Mesendoderm (in vitro differentiated cells): ENCODE data around the gene KIAA1328.

Source experiments
- DNase-seq: peaks from one replicate; pipeline ENCODE4 v3.0.0; 2013
- H2AK5ac ChIP-seq: 2 replicates; pipeline ENCODE4 v1.6.1; 2013; ENCODE audit warnings: low read length, inconsistent platforms
- H2BK120ac ChIP-seq: 2 replicates; pipeline ENCODE4 v1.6.1; 2013; ENCODE audit warnings: low read depth, mild to moderate bottlenecking, low read length, moderate library complexity, mixed read lengths
- H2BK15ac ChIP-seq: replicated peaks from 2 replicates; pipeline ENCODE4 v1.6.1; 2013; ENCODE audit warnings: low read depth, mild to moderate bottlenecking, moderate library complexity
- H2BK5ac ChIP-seq: 2 replicates; pipeline ENCODE4 v1.6.1; 2013; ENCODE audit warnings: low read length, inconsistent platforms
- H3K18ac ChIP-seq: 2 replicates; pipeline ENCODE4 v1.6.1; 2013; ENCODE audit warnings: mild to moderate bottlenecking, low read length, mixed read lengths
- H3K23ac ChIP-seq: one replicate; pipeline ENCODE4 v1.6.1; 2013; ENCODE audit warnings: low read length
- H3K27ac ChIP-seq: 2 replicates; pipeline ENCODE4 v1.5.1; 2013; ENCODE audit warnings: low read depth, mild to moderate bottlenecking, inconsistent platforms, low read length, moderate library complexity
- H3K27me3 ChIP-seq: 2 replicates; pipeline ENCODE4 v1.6.1; 2013; ENCODE audit warnings: low read length, control low read depth, mild to moderate bottlenecking, inconsistent platforms; ENCODE audit not compliant: insufficient read depth, poor library complexity
- H3K36me3 ChIP-seq: 2 replicates; pipeline ENCODE4 v1.6.1; 2013; ENCODE audit warnings: low read length, inconsistent platforms; ENCODE audit not compliant: control insufficient read depth, insufficient read depth
- H3K4ac ChIP-seq: one replicate; pipeline ENCODE4 v1.6.1; 2013; ENCODE audit warnings: low read depth, mild to moderate bottlenecking, low read length, moderate library complexity
- H3K4me1 ChIP-seq: 2 replicates; pipeline ENCODE4 v1.6.1; 2013; ENCODE audit warnings: low read depth, low read length, inconsistent platforms; ENCODE audit not compliant: control insufficient read depth
- H3K4me2 ChIP-seq: 2 replicates; pipeline ENCODE4 v1.6.1; 2013; ENCODE audit warnings: low read length
- H3K4me3 ChIP-seq: 2 replicates; pipeline ENCODE4 v1.5.1; 2013; ENCODE audit warnings: mild to moderate bottlenecking, low read length
- H3K56ac ChIP-seq: one replicate; pipeline ENCODE4 v1.6.1; 2013; ENCODE audit warnings: low read length
- H3K79me1 ChIP-seq: 2 replicates; pipeline ENCODE4 v1.6.1; 2013; ENCODE audit warnings: low read length, inconsistent platforms
- H3K79me2 ChIP-seq: 2 replicates; pipeline ENCODE4 v1.6.1; 2013; ENCODE audit warnings: mild to moderate bottlenecking, low read length; ENCODE audit not compliant: control insufficient read depth, insufficient read depth
- H3K9ac ChIP-seq: 2 replicates; pipeline ENCODE4 v1.6.1; 2013; ENCODE audit warnings: low read length, inconsistent platforms
- H4K5ac ChIP-seq: one replicate; pipeline ENCODE4 v1.6.1; 2013; ENCODE audit warnings: low read length
- H4K8ac ChIP-seq: one replicate; pipeline ENCODE4 v1.6.1; 2013; ENCODE audit warnings: low read depth, mild to moderate bottlenecking, control low read depth, low read length, moderate library complexity
- WGBS: extraction: QIAGEN DNeasy Blood & Tissue Kit; methylation state at CpG from one replicate; pipeline ENCODE4 v1.1.7; 2013; ENCODE audit warnings: low lambda C conversion rate, missing lambda C conversion rate; ENCODE audit not compliant: insufficient coverage; ENCODE audit errors: extremely low coverage; 5-methylcytosine and 5-hydroxymethylcytosine counted together

The KIAA1328 gene

DNA sequence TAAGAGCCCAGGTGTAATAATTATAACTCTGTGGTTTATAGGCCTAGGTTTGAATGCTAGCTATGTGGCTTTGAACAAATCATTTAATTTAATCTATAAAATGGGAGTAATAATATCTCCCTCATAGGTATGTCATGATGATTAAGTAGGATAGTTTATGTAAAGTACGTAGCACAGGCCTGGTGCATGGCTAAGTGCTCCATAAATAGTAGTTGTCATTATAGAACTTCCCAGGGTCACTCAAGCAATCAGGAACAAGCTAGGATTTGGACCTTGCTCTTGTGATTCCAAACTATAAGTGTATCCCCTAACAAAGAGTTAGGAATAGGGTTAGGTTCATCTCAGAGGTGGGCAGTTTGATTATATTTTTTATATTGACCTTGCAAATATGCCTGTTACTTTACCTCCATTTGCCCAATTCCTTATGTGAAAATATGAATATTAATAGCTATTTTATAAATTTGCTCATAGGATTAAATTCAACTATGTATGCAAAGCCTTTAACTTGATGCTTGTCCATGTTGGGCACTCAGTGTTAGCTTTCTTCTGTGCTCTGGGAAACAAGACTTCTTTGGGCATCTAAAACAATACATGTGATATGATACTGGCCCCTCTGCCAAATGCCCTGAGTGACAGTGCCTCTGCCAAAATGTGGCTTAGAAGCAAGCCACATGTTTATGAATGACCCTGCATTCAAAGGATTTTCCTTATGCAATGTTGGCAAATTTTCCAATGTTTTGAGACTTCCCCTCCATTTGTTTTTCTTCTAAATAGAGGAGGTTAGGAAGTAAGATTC lies 353.6 kb downstream of the KIAA1328 start:
- Histone ChIP-seq H3K27me3 (no peaks in the 10 kb centered on the region), H3K4me1 (no peaks in the 10 kb centered on the region), H2BK120ac (no peak overlapping the region), H2BK5ac (no peak overlapping the region), H3K23ac (no peak overlapping the region), H2AK5ac (no peak overlapping the region), H3K4me2 (no peak overlapping the region), H3K9ac (no peak overlapping the region), H4K5ac (no peak overlapping the region), H3K4ac (no peak overlapping the region), H3K27ac (no peak overlapping the region), H3K36me3 (no peaks in the 10 kb centered on the region), H4K8ac (no peak overlapping the region), H3K18ac (no peak overlapping the region), H3K79me2 (no peaks in the 10 kb centered on the region), H3K79me1 (no peaks in the 10 kb centered on the region), H2BK15ac (no peak overlapping the region), H3K4me3 (no peak overlapping the region), H3K56ac (no peak overlapping the region)
- DNase-seq = no peak
- WGBS = no CpG with 5 or more reads among the region's 1 CpG

DNA sequence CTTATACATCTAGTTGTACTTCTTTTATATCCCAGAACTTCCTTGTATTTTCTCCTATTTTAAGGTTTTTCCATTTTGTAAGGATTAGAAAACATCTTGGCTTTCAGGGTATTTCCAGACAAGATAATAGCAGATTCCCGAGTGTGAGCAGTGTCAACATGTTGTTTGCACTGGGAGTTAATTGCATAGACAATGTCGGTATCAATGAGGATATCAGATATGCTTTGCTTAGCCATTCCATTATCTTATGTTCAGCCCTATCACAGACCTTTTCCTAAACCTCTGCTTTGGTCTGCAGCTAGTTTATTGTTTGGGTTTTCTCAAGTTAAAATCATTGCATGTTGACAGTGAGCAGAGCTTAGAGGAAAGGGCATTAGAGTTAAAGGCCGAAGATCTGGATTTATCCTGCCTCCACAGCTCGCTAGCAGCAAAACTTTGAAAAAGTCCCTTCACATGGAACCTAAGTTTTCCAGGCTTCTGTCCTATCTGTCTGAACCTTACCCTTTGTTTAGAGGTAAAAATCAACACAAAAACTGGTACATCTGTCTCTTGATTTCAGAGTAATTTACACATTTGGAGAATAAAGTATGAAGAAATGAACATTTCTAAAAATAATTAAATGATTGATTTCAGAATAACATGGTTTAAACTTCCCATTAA lies 355.4 kb downstream of the KIAA1328 start:
- no peak overlapping the region for H3K23ac ChIP-seq
- H2BK5ac ChIP-seq = no peak overlapping the region
- no peak overlapping the region for H4K8ac ChIP-seq
- H3K56ac ChIP-seq = no peak overlapping the region
- no peak overlapping the region for H3K9ac ChIP-seq
- DNase-seq = peak; percentile 63
- H3K4me3 ChIP-seq = no peak overlapping the region
- no peak overlapping the region for H3K18ac ChIP-seq
- no peak overlapping the region for H3K27ac ChIP-seq
- no peaks in the 10 kb centered on the region for H3K36me3 ChIP-seq
- no peaks in the 10 kb centered on the region for H3K27me3 ChIP-seq
- H2BK120ac ChIP-seq = no peak overlapping the region
- no peak overlapping the region for H4K5ac ChIP-seq
- H3K79me2 ChIP-seq = no peaks in the 10 kb centered on the region
- H2BK15ac ChIP-seq = no peak overlapping the region
- no CpG with 5 or more reads among the region's 4 CpGs for WGBS
- no peaks in the 10 kb centered on the region for H3K4me1 ChIP-seq
- no peak overlapping the region for H3K4me2 ChIP-seq
- no peaks in the 10 kb centered on the region for H3K79me1 ChIP-seq
- H3K4ac ChIP-seq = no peak overlapping the region
- H2AK5ac ChIP-seq = no peak overlapping the region

DNA sequence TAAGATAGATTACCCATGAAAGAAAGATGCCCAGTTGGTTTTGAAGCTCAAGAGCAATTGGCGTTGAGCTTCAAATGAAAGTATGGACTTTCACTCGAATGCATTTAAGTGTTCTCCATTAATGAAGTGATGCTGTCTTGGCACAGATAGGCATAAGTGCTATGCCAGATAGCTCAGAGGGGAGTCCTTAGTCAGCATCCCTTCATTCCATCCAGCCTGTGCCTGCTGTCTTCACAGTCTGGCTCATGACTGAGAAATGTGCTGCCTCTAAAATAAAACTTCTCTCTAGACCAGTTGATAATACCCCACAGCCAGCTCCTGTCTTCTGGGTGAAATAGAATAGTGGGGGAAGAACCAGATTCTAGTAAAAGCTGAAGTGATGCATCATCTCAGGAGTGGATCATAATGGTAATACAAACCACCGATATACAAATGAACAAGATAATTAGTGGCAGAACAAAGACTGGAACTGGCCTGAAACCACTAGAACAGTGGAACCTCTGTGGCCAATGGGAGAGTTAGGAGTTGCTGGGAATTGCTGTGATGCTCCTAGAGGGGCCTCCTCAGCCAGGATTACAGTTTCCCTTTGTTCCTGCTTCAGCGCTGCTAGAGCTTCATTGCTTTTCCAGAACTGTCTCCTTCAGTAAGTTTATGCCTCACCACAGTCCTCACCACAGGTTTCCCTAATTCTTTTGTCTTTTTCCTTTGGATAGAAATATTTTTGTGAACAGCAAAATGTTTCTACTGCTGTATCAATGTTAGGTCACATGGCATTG lies 359.3 kb downstream of the KIAA1328 start:
- no peak for DNase-seq
- Histone ChIP-seq H2BK15ac (no peak overlapping the region), H3K27me3 (no peaks in the 10 kb centered on the region), H3K27ac (no peak overlapping the region), H3K23ac (no peak overlapping the region), H2BK5ac (no peak overlapping the region), H2AK5ac (no peak overlapping the region), H4K8ac (no peak overlapping the region), H3K79me1 (no peaks in the 10 kb centered on the region), H3K36me3 (no peaks in the 10 kb centered on the region), H3K79me2 (no peaks in the 10 kb centered on the region), H3K4me1 (no peaks in the 10 kb centered on the region), H2BK120ac (no peak overlapping the region), H3K4me2 (no peak overlapping the region), H3K18ac (no peak overlapping the region), H3K56ac (no peak overlapping the region), H4K5ac (no peak overlapping the region), H3K4ac (no peak overlapping the region), H3K4me3 (no peak overlapping the region), H3K9ac (no peak overlapping the region)
- WGBS = no CpG with 5 or more reads among the region's 4 CpGs

DNA sequence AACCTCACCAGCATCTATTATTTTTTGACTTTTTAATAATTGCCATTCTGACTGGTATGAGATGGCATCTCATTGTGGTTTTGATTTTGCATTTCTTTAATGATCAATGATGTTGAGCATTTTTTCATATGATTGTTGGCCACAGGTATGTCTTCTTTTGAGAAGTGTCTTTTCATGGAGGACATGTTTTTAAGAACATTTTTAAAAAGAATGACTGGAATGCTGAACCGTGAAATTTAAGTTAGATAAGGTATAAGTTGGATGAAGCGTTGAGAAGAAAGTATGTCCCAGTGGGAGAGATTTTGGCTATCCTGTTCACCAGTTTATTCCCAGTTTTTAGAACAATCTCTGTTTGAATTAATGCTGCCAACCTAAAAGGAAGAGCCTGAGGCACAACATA lies 370.8 kb downstream of the KIAA1328 start:
- Histone ChIP-seq H3K36me3 (no peaks in the 10 kb centered on the region), H3K23ac (no peak overlapping the region), H3K4me1 (no peaks in the 10 kb centered on the region), H3K4ac (no peak overlapping the region), H3K4me3 (no peak overlapping the region), H2AK5ac (no peak overlapping the region), H3K27me3 (no peaks in the 10 kb centered on the region), H3K18ac (no peak overlapping the region), H4K8ac (no peak overlapping the region), H3K4me2 (no peak overlapping the region), H2BK5ac (no peak overlapping the region), H2BK15ac (no peak overlapping the region), H3K79me1 (no peaks in the 10 kb centered on the region), H4K5ac (no peak overlapping the region), H3K9ac (no peak overlapping the region), H3K56ac (no peak overlapping the region), H2BK120ac (no peak overlapping the region), H3K27ac (no peak overlapping the region), H3K79me2 (no peaks in the 10 kb centered on the region)
- no peak for DNase-seq
- whole genome bisulfite sequencing = 100% methylated on average over 2 of the region's 2 CpGs

DNA sequence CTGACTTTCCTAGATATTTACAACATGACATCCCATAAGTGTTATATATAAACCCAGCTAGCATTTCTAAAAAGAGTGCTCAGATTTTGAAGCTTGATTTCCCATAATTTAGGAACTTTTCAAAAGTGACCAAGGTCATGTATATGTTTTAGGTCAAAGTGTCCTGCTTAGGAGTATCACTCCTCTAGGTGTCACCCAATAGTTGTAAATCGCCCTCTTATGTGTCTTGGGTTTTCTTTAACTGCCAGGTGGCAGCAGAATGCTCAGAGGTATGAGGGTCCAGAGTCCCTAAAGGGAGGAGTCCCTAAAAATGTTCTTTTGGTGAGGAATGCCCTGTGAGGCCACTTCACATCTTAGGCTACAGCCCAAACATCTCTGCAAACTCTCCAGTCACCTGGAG lies 378.4 kb downstream of the KIAA1328 start:
- Histone ChIP-seq H2AK5ac (no peak overlapping the region), H3K27ac (no peak overlapping the region), H3K18ac (no peak overlapping the region), H3K23ac (no peak overlapping the region), H4K8ac (no peak overlapping the region), H3K4me3 (no peak overlapping the region), H3K79me1 (no peaks in the 10 kb centered on the region), H2BK5ac (no peak overlapping the region), H3K27me3 (no peaks in the 10 kb centered on the region), H3K9ac (no peak overlapping the region), H3K79me2 (no peaks in the 10 kb centered on the region), H3K56ac (no peak overlapping the region), H3K4me1 (no peaks in the 10 kb centered on the region), H3K4me2 (no peak overlapping the region), H2BK15ac (no peak overlapping the region), H3K36me3 (no peaks in the 10 kb centered on the region), H2BK120ac (no peak overlapping the region), H4K5ac (no peak overlapping the region), H3K4ac (no peak overlapping the region)
- DNase-seq = peak; percentile 59
- WGBS = no CpG with 5 or more reads among the region's 1 CpG
